IMR-90 (cell line): Measurements from ENCODE around the gene CASZ1. TPM values are rescaled to one million over a fixed set of nuclear protein-coding genes. Genes with fewer than 3 reads are reported as not detected.

Source experiments
- ATAC-seq: fragments of 200-7000 bp; cut with Tn5 transposase; 2 replicates; pipeline ENCODE4 v1.9.1; 2020; ENCODE audit warnings: low read depth, mild to moderate bottlenecking, moderate library complexity
- BruUV-seq: library from RNA; stranded (reverse); fragments of 400-500 nt; replicated peaks from 2 replicates; lab custom pipeline; 2021; lab: Mats Ljungman, UMichigan
- CTCF ChIA-PET: fragments of 300-600 bp; formaldehyde crosslinking; extraction: SDS; loops from one replicate; lab custom pipeline; 2021; ENCODE audit warnings: antibody characterized with exemption; lab: Yijun Ruan, JAX
- POLR2A ChIA-PET: fragments of 300-600 bp; sonication (Branson Sonifier 250); formaldehyde crosslinking; loops from one replicate; lab custom pipeline; 2022; ENCODE audit warnings: antibody characterized with exemption; ENCODE audit not compliant: unreplicated experiment; lab: Charles Lee
- DNase-seq: peaks from one replicate; pipeline ENCODE4 v3.0.0; 2013
- H2AFZ ChIP-seq: replicated peaks from 2 replicates; pipeline ENCODE3; 2013; ENCODE audit warnings: low read length, mild to moderate bottlenecking; ENCODE audit not compliant: poor library complexity
- H2AK5ac ChIP-seq: 2 replicates; pipeline ENCODE4 v1.6.1; 2013; ENCODE audit warnings: low read depth, low read length, inconsistent platforms
- H2AK9ac ChIP-seq: replicated peaks from 2 replicates; pipeline ENCODE3; 2013; ENCODE audit warnings: mild to moderate bottlenecking, low read depth, low read length, moderate library complexity; ENCODE audit not compliant: poor library complexity
- H2BK120ac ChIP-seq: 2 replicates; pipeline ENCODE4 v1.6.1; 2013; ENCODE audit warnings: low read depth, low read length, inconsistent platforms
- H2BK15ac ChIP-seq: 3 replicates; pipeline ENCODE4 v1.6.1; 2013; ENCODE audit warnings: low read depth, low read length, inconsistent platforms
- H2BK20ac ChIP-seq: 2 replicates; pipeline ENCODE4 v1.6.1; 2013; ENCODE audit warnings: low read depth, mild to moderate bottlenecking, inconsistent platforms, low read length, moderate library complexity
- H2BK5ac ChIP-seq: 2 replicates; pipeline ENCODE4 v1.6.1; 2013; ENCODE audit warnings: mild to moderate bottlenecking, low read depth, low read length, inconsistent platforms; ENCODE audit not compliant: poor library complexity, severe bottlenecking
- H3K14ac ChIP-seq: replicated peaks from 2 replicates; pipeline ENCODE4 v1.6.1; 2013; ENCODE audit warnings: low read depth, low read length, inconsistent platforms
- H3K18ac ChIP-seq: 2 replicates; pipeline ENCODE4 v1.6.1; 2013; ENCODE audit warnings: low read depth, low read length, control low read depth
- H3K23ac ChIP-seq: 2 replicates; pipeline ENCODE4 v1.6.1; 2013; ENCODE audit warnings: low read depth, low read length, inconsistent platforms
- H3K27ac ChIP-seq: 2 replicates; pipeline ENCODE4 v1.5.1; 2013; ENCODE audit warnings: mild to moderate bottlenecking, control low read depth, low read length; ENCODE audit not compliant: insufficient read depth
- H3K27me3 ChIP-seq: 2 replicates; pipeline ENCODE4 v1.6.1; 2013; ENCODE audit warnings: low read length; ENCODE audit not compliant: control insufficient read depth, insufficient read depth
- H3K36me3 ChIP-seq: 2 replicates; pipeline ENCODE4 v1.6.1; 2013; ENCODE audit warnings: low read length, mixed read lengths; ENCODE audit not compliant: control insufficient read depth, insufficient read depth
- H3K4ac ChIP-seq: 2 replicates; pipeline ENCODE4 v1.6.1; 2013; ENCODE audit warnings: low read depth, low read length, inconsistent platforms
- H3K4me1 ChIP-seq: 2 replicates; pipeline ENCODE4 v1.6.1; 2013; ENCODE audit warnings: low read length, mixed read lengths; ENCODE audit not compliant: control insufficient read depth, insufficient read depth
- H3K4me2 ChIP-seq: 2 replicates; pipeline ENCODE4 v1.6.1; 2013; ENCODE audit warnings: low read depth, mild to moderate bottlenecking, control low read depth, low read length, moderate library complexity
- H3K4me3 ChIP-seq: 2 replicates; pipeline ENCODE4 v1.5.1; 2013; ENCODE audit warnings: low read depth, mild to moderate bottlenecking, control low read depth, low read length, moderate library complexity; ENCODE audit not compliant: insufficient read depth
- H3K56ac ChIP-seq: 2 replicates; pipeline ENCODE4 v1.6.1; 2013; ENCODE audit warnings: low read length, inconsistent platforms; ENCODE audit not compliant: insufficient read depth; ENCODE audit errors: extremely low read depth
- H3K79me1 ChIP-seq, 2 experiments: 2 replicates each; pipeline ENCODE4 v1.6.1; 2013; ENCODE audit warnings: low read length in 2 of 2, inconsistent platforms in 1 of 2, low read depth in 1 of 2
- H3K9ac ChIP-seq: 2 replicates; pipeline ENCODE4 v1.6.1; 2013; ENCODE audit warnings: low read depth, low read length, control low read depth
- H3K9me1 ChIP-seq: 2 replicates; pipeline ENCODE4 v1.6.1; 2013; ENCODE audit warnings: low read length, inconsistent platforms; ENCODE audit not compliant: insufficient read depth
- H3K9me3 ChIP-seq: 2 replicates; pipeline ENCODE4 v1.6.1; 2013; ENCODE audit warnings: low read length; ENCODE audit not compliant: control insufficient read depth, insufficient read depth
- H4K20me1 ChIP-seq: 2 replicates; pipeline ENCODE4 v1.6.1; 2013; ENCODE audit warnings: low read length, inconsistent platforms; ENCODE audit not compliant: insufficient read depth
- H4K5ac ChIP-seq: 2 replicates; pipeline ENCODE4 v1.6.1; 2013; ENCODE audit warnings: mild to moderate bottlenecking, low read depth, low read length, control low read depth
- H4K8ac ChIP-seq, 2 experiments: 2 replicates each; pipeline ENCODE4 v1.6.1; 2013; ENCODE audit warnings: low read depth in 2 of 2, low read length in 2 of 2, control low read depth in 1 of 2, inconsistent platforms in 1 of 2
- H4K91ac ChIP-seq: 2 replicates; pipeline ENCODE4 v1.6.1; 2013; ENCODE audit warnings: low read depth, low read length, inconsistent platforms; ENCODE audit not compliant: insufficient read depth
- CHD1 ChIP-seq: IDR thresholded peaks from 2 replicates; pipeline ENCODE4 v1.6.1; 2012; ENCODE audit warnings: low read depth, low read length, improper control_type of control experiment
- CTCF ChIP-seq: conservative IDR thresholded peaks from 2 replicates; pipeline ENCODE4 v1.5.1; 2012; ENCODE audit warnings: mild to moderate bottlenecking, low read depth, low read length, improper control_type of control experiment
- MAFK ChIP-seq: IDR thresholded peaks from 2 replicates; pipeline ENCODE4 v1.6.1; 2012; ENCODE audit warnings: low read depth, low read length, improper control_type of control experiment
- MAZ ChIP-seq: IDR thresholded peaks from 2 replicates; pipeline ENCODE4 v1.6.1; 2012; ENCODE audit warnings: low read depth, mild to moderate bottlenecking, low read length, improper control_type of control experiment, moderate library complexity, borderline replicate concordance
- MXI1 ChIP-seq: IDR thresholded peaks from 2 replicates; pipeline ENCODE4 v1.6.1; 2012; ENCODE audit warnings: low read depth, mild to moderate bottlenecking, low read length, moderate library complexity, borderline replicate concordance
- POLR2A ChIP-seq: IDR thresholded peaks from 2 replicates; pipeline ENCODE4 v1.6.1; 2012; ENCODE audit warnings: mild to moderate bottlenecking, low read depth, low read length
- RAD21 ChIP-seq: IDR thresholded peaks from 2 replicates; pipeline ENCODE4 v1.6.1; 2012; ENCODE audit warnings: low read length, improper control_type of control experiment
- RCOR1 ChIP-seq: IDR thresholded peaks from 2 replicates; pipeline ENCODE4 v1.6.1; 2012; ENCODE audit warnings: mild to moderate bottlenecking, low read length, improper control_type of control experiment; ENCODE audit not compliant: insufficient replicate concordance
- RFX5 ChIP-seq: IDR thresholded peaks from 2 replicates; pipeline ENCODE4 v1.8.0; 2012; ENCODE audit warnings: low read depth, mild to moderate bottlenecking, low read length, moderate library complexity
- SMC3 ChIP-seq: fragments of 150-350 bp; IDR thresholded peaks from 2 replicates; pipeline ENCODE4 v1.6.1; 2016; ENCODE audit warnings: low read depth, mild to moderate bottlenecking, antibody characterized with exemption, low read length, moderate library complexity
- WGBS, 2 experiments: methylation state at CpG; one replicate each; pipeline versions ENCODE4 v1.1.5 to v1.1.7; 2013; ENCODE audit warnings: missing lambda C conversion rate in 2 of 2; ENCODE audit not compliant: insufficient read length in 1 of 2; ENCODE audit errors: extremely low coverage in 2 of 2; 5-methylcytosine and 5-hydroxymethylcytosine counted together
- dilution Hi-C: fragments of 300-500 bp; cut with HindIII; formaldehyde crosslinking; loops from one replicate; pipeline ENCODE4 v1.14.3; 2018; ENCODE audit warnings: low sequenced_read_pairs; ENCODE audit not compliant: unreplicated experiment
- in situ Hi-C: fragments of 300-500 bp; cut with MboI; formaldehyde crosslinking; loops from 3 replicates; pipeline ENCODE4 v1.14.3; 2019; ENCODE audit warnings: low sequenced_read_pairs, inconsistent platforms, mixed read lengths
- intact Hi-C: fragments of 100-400 bp; cut with micrococcal nuclease; formaldehyde crosslinking; loops from 2 replicates; pipeline ENCODE4 v1.10.0; 2022
- polyA plus RNA-seq, 3 experiments: library from polyadenylated mRNA; depleted of rRNA; stranded (reverse); fragments of >200 nt; gene quantifications; 2 replicates each; pipeline ENCODE4 v1.2.3, GENCODE V29; 2012; ENCODE audit warnings: low replicate concordance in 1 of 3
- total RNA-seq: library from RNA; depleted of rRNA; stranded (reverse); fragments of >200 nt; gene quantifications from 2 replicates; pipeline ENCODE4 v1.2.3, GENCODE V29; 2012
- TF ChIP-seq, protein P1 (sequence below): fragments of 150-350 bp; IDR thresholded peaks from 2 replicates; pipeline ENCODE4 v1.6.1; 2017; ENCODE audit warnings: mild to moderate bottlenecking, antibody characterized with exemption, low read length, low read depth

Gene CASZ1
- total and polyA plus RNA-seq, 2 of the 4 experiments (the other 2 are of a cell fraction): 0.18 to 0.24 TPM

DNA sequence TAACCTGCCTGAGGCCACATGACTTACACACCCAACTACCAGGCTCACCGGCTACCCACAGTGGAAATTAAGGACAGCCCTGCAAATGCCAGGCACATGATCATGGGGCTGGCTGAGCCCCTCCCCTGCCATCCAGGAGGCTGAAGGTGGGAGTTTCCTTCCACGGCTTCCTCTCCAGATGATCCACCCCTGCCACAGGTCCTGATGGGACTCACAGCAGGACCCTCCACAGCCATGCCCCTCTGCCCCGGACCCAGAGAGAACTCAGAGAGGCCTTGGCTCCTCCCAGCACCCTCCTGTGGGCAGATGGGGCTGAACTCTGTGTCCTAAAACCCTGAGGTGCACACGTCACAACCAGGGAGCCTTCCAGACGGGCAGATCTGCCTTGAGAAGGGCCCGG lies 29.1 kb upstream of the CASZ1 start:
- dilution Hi-C loops (no loop called here), intact Hi-C loops (no loop called here), in situ Hi-C loops (no loop called here)
- no peak for TF ChIP-seq CHD1
- no peak for TF ChIP-seq RFX5
- TF ChIP-seq RCOR1: no peak
- TF ChIP-seq RAD21: no peak
- TF ChIP-seq MAZ: no peak
- no peak for TF ChIP-seq CTCF
- TF ChIP-seq SMC3: no peak
- no peak for TF ChIP-seq MXI1
- TF ChIP-seq, protein P1, sequence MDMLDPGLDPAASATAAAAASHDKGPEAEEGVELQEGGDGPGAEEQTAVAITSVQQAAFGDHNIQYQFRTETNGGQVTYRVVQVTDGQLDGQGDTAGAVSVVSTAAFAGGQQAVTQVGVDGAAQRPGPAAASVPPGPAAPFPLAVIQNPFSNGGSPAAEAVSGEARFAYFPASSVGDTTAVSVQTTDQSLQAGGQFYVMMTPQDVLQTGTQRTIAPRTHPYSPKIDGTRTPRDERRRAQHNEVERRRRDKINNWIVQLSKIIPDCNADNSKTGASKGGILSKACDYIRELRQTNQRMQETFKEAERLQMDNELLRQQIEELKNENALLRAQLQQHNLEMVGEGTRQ: no peak
- no peak for TF ChIP-seq POLR2A
- TF ChIP-seq MAFK: no peak
- H2AK5ac ChIP-seq: no peak overlapping the region
- no peak overlapping the region for H3K18ac ChIP-seq
- H4K20me1 ChIP-seq: no peaks in the 10 kb centered on the region
- no peak overlapping the region for H2BK120ac ChIP-seq
- H2AK9ac ChIP-seq: no peak overlapping the region
- ChIA-PET CTCF (no interaction called here), POLR2A (no interaction called here)
- BruUV-seq: no TSS peak
- H3K4me3 ChIP-seq: no peak overlapping the region
- H3K14ac ChIP-seq: no peak overlapping the region
- H3K4me1 ChIP-seq: peaks cover 4% of the 10 kb centered on the region
- peaks cover 41% of the 10 kb centered on the region for H3K27me3 ChIP-seq
- H2BK5ac ChIP-seq: no peak overlapping the region
- no peak overlapping the region for H3K4me2 ChIP-seq
- H3K9ac ChIP-seq: no peak overlapping the region
- H3K27ac ChIP-seq: no peak overlapping the region
- H3K36me3 ChIP-seq: no peaks in the 10 kb centered on the region
- H3K56ac ChIP-seq: no peak overlapping the region
- H3K9me1 ChIP-seq: no peaks in the 10 kb centered on the region
- no peak overlapping the region for H4K8ac ChIP-seq
- H3K4ac ChIP-seq: no peak overlapping the region
- H3K79me1 ChIP-seq: no peaks in the 10 kb centered on the region
- ATAC-seq (no peak), DNase-seq (no peak)
- no peak overlapping the region for H2AFZ ChIP-seq
- H3K9me3 ChIP-seq: no peaks in the 10 kb centered on the region
- H4K91ac ChIP-seq: no peak overlapping the region
- 71% methylated on average over 4 of the region's 6 CpGs; no CpG with 5 or more reads in 1 of the 2 experiments for WGBS, 2 experiments
- H2BK15ac ChIP-seq: no peak overlapping the region
- H2BK20ac ChIP-seq: no peak overlapping the region
- no peak overlapping the region for H3K23ac ChIP-seq
- no peak overlapping the region for H4K5ac ChIP-seq
